ENCODE results near the gene PARD3.

- TF ChIP-seq EZH2phosphoT487 (IDR thresholded peaks at IDR 0.05; ENCODE audit: low read depth, severe bottlenecking, unreplicated experiment) (peak; percentile 86), EZH2 (IDR thresholded peaks at IDR 0.05; ENCODE audit: borderline replicate concordance) (no peak)
Observed at GRCh38 chr10:34116220-34116641, 698.9 kb downstream of the PARD3 start.
